Measurements from ENCODE around the gene GGCX.

Gene GGCX

DNA sequence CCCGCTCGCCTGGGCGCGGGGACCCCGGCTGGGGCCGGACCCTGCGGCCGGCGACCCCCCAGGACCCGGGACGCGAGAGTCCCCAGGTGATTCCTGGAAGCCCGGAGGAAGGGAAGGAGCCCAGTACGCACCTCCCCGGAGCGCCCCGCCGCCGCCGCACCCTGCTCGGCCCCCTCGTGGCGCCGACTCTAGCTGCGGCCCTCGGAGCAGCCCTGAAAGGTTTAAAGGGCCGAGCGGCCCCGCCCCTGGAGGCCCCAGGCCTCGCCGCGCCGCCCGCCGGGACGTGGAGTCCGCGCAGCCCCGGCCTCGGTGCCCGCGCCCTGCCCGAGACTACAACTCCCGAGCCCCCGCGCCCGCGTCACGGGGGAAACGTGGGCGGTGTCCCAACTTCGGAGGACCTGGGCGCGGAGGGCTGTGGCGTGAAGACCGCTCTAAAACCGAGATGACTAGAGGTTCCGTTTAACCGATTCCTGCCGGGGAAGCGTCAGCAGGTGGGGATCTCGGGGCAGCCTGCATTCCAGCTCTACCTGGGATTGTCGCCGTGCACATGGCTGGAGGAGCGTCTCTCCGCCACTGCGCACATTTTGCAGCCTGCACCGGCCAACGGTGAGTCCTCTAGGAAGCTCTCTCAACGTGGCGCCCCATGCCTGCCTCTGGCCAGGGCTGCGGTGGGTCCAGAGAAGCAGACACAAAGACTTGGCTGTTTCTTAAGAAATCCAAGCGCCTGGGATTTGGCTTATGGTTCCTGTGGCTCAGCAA, 41.4 kb upstream of the GGCX start, which contains the start of gene TMEM150A:
Gene TMEM150A (minus strand): TSS at position 223 of the 759 bp plus-strand sequence. CDS start 750 bp downstream, outside the sequence.
- Histone ChIP-seq H3K4me1 (ENCODE audit: control insufficient read depth, insufficient read depth, low read length) (peaks cover 9% of the 10 kb centered on the region), H3K4me3 (ENCODE audit: low read depth, low read length) (peak within 1 kb of the TSS; percentile 73), H3K36me3 (ENCODE audit: control insufficient read depth in 2 of 2, insufficient read depth in 1 of 2, low read length in 2 of 2) (peaks cover 7 to 31% of the 10 kb centered on the region in 2 experiments), H3K27ac (ENCODE audit: extremely low read depth, low read depth, low read length) (peak within 1 kb of the TSS; percentile 51; the same call in 1 of the 2 replicates), H3K9me3 (ENCODE audit: control insufficient read depth, insufficient read depth, low read depth, low read length) (no peaks in the 10 kb centered on the region)
- ChIA-PET CTCF (interaction anchor here (1.2 kb wide), 1 partner anchor 183 kb away, joined by 7 read pairs; no protein-coding TSS in a partner anchor), POLR2A (interaction anchor here (0.5 to 4.7 kb wide), 10 partner anchors 9 to 63 kb away, joined by 3 to 31 read pairs (median 4); partner anchors contain the start of genes C2orf68, MAT2A, USP39 and VAMP8)
- TF ChIP-seq ZFP41 (tag by site-specific recombination; IDR thresholded peaks at IDR 0.05; ENCODE audit: borderline replicate concordance): no peak
- TF ChIP-seq ZNF561 (tag by site-specific recombination; IDR thresholded peaks at IDR 0.05; ENCODE audit: borderline replicate concordance): peak; percentile 70; the same call in 1 of the 2 replicates
- TF ChIP-seq OSR2 (tag by site-specific recombination; IDR thresholded peaks at IDR 0.05): no peak
- TF ChIP-seq KLF9 (tag by site-specific recombination; IDR thresholded peaks at IDR 0.05; ENCODE audit: low read depth): peak; percentile 72
- TF ChIP-seq ZNF571 (tag by site-specific recombination; IDR thresholded peaks at IDR 0.05): no peak
- TF ChIP-seq ZNF335 (tag by site-specific recombination; conservative IDR thresholded peaks at IDR 0.05): peak; percentile 83
- no peak for TF ChIP-seq WT1 (tag by site-specific recombination; IDR thresholded peaks at IDR 0.05)
- no peak for TF ChIP-seq YY2 (tag by site-specific recombination; IDR thresholded peaks at IDR 0.05)
- no peak for TF ChIP-seq ZNF140 (tag by site-specific recombination; IDR thresholded peaks at IDR 0.05)
- no peak for TF ChIP-seq ZNF555 (tag by site-specific recombination; conservative IDR thresholded peaks at IDR 0.05)
- no peak for TF ChIP-seq ZNF558 (tag by site-specific recombination; IDR thresholded peaks at IDR 0.05)
- no peak for TF ChIP-seq YY1 (tag by site-specific recombination; IDR thresholded peaks at IDR 0.05)
- peak; percentile 51 for TF ChIP-seq GLIS2 (tag by site-specific recombination; IDR thresholded peaks at IDR 0.05)
- TF ChIP-seq ZNF174 (tag by site-specific recombination; IDR thresholded peaks at IDR 0.05): no peak
- peak; percentile 76 for TF ChIP-seq ZSCAN30 (tag by site-specific recombination; IDR thresholded peaks at IDR 0.05)
- TF ChIP-seq EGR2 (tag by site-specific recombination; IDR thresholded peaks at IDR 0.05; ENCODE audit: low read depth): peak; percentile 52; the same call in 1 of the 2 replicates
- TF ChIP-seq, protein P1, sequence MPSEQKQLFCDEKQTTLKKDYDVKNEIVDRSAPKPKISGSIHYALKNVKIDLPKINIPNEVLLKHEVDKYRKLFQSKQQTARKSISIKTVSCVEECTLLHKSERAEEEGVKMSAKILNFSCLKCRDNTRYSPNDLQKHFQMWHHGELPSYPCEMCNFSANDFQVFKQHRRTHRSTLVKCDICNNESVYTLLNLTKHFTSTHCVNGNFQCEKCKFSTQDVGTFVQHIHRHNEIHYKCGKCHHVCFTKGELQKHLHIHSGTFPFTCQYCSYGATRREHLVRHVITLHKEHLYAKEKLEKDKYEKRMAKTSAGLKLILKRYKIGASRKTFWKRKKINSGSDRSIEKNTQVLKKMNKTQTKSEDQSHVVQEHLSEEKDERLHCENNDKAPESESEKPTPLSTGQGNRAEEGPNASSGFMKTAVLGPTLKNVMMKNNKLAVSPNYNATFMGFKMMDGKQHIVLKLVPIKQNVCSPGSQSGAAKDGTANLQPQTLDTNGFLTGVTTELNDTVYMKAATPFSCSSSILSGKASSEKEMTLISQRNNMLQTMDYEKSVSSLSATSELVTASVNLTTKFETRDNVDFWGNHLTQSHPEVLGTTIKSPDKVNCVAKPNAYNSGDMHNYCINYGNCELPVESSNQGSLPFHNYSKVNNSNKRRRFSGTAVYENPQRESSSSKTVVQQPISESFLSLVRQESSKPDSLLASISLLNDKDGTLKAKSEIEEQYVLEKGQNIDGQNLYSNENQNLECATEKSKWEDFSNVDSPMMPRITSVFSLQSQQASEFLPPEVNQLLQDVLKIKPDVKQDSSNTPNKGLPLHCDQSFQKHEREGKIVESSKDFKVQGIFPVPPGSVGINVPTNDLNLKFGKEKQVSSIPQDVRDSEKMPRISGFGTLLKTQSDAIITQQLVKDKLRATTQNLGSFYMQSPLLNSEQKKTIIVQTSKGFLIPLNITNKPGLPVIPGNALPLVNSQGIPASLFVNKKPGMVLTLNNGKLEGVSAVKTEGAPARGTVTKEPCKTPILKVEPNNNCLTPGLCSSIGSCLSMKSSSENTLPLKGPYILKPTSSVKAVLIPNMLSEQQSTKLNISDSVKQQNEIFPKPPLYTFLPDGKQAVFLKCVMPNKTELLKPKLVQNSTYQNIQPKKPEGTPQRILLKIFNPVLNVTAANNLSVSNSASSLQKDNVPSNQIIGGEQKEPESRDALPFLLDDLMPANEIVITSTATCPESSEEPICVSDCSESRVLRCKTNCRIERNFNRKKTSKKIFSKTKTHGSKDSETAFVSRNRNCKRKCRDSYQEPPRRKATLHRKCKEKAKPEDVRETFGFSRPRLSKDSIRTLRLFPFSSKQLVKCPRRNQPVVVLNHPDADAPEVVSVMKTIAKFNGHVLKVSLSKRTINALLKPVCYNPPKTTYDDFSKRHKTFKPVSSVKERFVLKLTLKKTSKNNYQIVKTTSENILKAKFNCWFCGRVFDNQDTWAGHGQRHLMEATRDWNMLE (tag by site-specific recombination; conservative IDR thresholded peaks at IDR 0.05; ENCODE audit: low read depth): no peak
- TF ChIP-seq ZXDB (tag by site-specific recombination; IDR thresholded peaks at IDR 0.05): peak; percentile 31; the same call in 1 of the 2 replicates
- no peak for TF ChIP-seq ZNF521 (tag by site-specific recombination; IDR thresholded peaks at IDR 0.05)
- TF ChIP-seq ZNF660 (tag by site-specific recombination; IDR thresholded peaks at IDR 0.05): peak; percentile 80; the same call in 1 of the 2 replicates
- no peak for TF ChIP-seq ZNF624 (tag by site-specific recombination; IDR thresholded peaks at IDR 0.05)
- TF ChIP-seq, protein P2, sequence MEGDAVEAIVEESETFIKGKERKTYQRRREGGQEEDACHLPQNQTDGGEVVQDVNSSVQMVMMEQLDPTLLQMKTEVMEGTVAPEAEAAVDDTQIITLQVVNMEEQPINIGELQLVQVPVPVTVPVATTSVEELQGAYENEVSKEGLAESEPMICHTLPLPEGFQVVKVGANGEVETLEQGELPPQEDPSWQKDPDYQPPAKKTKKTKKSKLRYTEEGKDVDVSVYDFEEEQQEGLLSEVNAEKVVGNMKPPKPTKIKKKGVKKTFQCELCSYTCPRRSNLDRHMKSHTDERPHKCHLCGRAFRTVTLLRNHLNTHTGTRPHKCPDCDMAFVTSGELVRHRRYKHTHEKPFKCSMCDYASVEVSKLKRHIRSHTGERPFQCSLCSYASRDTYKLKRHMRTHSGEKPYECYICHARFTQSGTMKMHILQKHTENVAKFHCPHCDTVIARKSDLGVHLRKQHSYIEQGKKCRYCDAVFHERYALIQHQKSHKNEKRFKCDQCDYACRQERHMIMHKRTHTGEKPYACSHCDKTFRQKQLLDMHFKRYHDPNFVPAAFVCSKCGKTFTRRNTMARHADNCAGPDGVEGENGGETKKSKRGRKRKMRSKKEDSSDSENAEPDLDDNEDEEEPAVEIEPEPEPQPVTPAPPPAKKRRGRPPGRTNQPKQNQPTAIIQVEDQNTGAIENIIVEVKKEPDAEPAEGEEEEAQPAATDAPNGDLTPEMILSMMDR (tag by site-specific recombination; IDR thresholded peaks at IDR 0.05): 0 out of 2 replicates have a peak, but pooled peaks have one; percentile 29
- TF ChIP-seq ZNF433 (tag by site-specific recombination; IDR thresholded peaks at IDR 0.05; ENCODE audit: low read depth): no peak
- peak; percentile 70; the same call in 1 of the 2 replicates for TF ChIP-seq ZBTB8A (tag by site-specific recombination; IDR thresholded peaks at IDR 0.05)
- TF ChIP-seq, protein P3, sequence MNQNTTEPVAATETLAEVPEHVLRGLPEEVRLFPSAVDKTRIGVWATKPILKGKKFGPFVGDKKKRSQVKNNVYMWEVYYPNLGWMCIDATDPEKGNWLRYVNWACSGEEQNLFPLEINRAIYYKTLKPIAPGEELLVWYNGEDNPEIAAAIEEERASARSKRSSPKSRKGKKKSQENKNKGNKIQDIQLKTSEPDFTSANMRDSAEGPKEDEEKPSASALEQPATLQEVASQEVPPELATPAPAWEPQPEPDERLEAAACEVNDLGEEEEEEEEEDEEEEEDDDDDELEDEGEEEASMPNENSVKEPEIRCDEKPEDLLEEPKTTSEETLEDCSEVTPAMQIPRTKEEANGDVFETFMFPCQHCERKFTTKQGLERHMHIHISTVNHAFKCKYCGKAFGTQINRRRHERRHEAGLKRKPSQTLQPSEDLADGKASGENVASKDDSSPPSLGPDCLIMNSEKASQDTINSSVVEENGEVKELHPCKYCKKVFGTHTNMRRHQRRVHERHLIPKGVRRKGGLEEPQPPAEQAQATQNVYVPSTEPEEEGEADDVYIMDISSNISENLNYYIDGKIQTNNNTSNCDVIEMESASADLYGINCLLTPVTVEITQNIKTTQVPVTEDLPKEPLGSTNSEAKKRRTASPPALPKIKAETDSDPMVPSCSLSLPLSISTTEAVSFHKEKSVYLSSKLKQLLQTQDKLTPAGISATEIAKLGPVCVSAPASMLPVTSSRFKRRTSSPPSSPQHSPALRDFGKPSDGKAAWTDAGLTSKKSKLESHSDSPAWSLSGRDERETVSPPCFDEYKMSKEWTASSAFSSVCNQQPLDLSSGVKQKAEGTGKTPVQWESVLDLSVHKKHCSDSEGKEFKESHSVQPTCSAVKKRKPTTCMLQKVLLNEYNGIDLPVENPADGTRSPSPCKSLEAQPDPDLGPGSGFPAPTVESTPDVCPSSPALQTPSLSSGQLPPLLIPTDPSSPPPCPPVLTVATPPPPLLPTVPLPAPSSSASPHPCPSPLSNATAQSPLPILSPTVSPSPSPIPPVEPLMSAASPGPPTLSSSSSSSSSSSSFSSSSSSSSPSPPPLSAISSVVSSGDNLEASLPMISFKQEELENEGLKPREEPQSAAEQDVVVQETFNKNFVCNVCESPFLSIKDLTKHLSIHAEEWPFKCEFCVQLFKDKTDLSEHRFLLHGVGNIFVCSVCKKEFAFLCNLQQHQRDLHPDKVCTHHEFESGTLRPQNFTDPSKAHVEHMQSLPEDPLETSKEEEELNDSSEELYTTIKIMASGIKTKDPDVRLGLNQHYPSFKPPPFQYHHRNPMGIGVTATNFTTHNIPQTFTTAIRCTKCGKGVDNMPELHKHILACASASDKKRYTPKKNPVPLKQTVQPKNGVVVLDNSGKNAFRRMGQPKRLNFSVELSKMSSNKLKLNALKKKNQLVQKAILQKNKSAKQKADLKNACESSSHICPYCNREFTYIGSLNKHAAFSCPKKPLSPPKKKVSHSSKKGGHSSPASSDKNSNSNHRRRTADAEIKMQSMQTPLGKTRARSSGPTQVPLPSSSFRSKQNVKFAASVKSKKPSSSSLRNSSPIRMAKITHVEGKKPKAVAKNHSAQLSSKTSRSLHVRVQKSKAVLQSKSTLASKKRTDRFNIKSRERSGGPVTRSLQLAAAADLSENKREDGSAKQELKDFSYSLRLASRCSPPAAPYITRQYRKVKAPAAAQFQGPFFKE (tag by site-specific recombination; IDR thresholded peaks at IDR 0.05; ENCODE audit: borderline replicate concordance): no peak
- peak; percentile 59 for TF ChIP-seq KLF1 (tag by site-specific recombination; IDR thresholded peaks at IDR 0.05)

Data from HEK293 (cell line).